Stomach (tissue), 4 donors: ENCODE measurements around the gene ADAM22.

Experiments
- CTCF ChIP-seq, 7 experiments: fragments of 450-650 bp in 4 of 7; fragments of 200-600 bp in 3 of 7; sonication (generic) in 3 of 7; IDR thresholded peaks; one replicate each; pipeline ENCODE4 v1.5.1; 2016 to 2019; ENCODE audit warnings: antibody characterized with exemption in 7 of 7, control low read depth in 2 of 7, mild to moderate bottlenecking in 1 of 7
- EP300 ChIP-seq: sonication (generic); formaldehyde crosslinking; IDR thresholded peaks from one replicate; pipeline ENCODE4 v1.6.1; 2017; ENCODE audit warnings: antibody characterized with exemption
- POLR2A ChIP-seq, 4 donors: fragments of 450-650 bp; IDR thresholded peaks; one replicate each; pipeline ENCODE4 v1.6.1; 2016; ENCODE audit warnings: antibody characterized with exemption in 4 of 4, control low read depth in 2 of 4, mild to moderate bottlenecking in 1 of 4, moderate library complexity in 1 of 4
- POLR2AphosphoS5 ChIP-seq, 3 donors: sonication (generic); formaldehyde crosslinking; IDR thresholded peaks; one replicate each; pipeline ENCODE4 v1.6.1; 2016; ENCODE audit warnings: antibody characterized with exemption in 3 of 3

DNA sequence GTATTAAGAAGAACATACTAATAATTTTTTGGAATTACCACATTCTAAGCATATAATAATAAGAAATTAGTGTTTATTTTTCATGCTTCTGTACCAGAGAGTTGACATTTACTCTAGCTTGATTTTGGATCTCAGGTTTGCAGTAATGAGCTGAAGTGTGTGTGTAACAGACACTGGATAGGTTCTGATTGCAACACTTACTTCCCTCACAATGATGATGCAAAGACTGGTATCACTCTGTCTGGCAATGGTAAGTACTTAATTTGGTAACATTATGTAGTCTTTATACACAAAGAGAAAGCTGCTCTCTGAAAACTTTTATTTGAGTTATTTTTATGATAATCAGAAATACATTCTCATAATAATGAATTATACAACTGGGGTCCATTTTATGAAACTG is 231.6 kb downstream of the ADAM22 start:
- TF ChIP-seq CTCF (IDR thresholded peaks at IDR 0.05) (no peak), POLR2AphosphoS5 (IDR thresholded peaks at IDR 0.05) (no peak), EP300 (no peak), POLR2A (IDR thresholded peaks at IDR 0.05) (no peak)
